Measurements from ENCODE around the gene C2orf68.
A peak's percentile ranks its signal among the peaks of the same experiment; 100 is the strongest.

Gene C2orf68

GRCh38 chr2:85642725-85643124, 30.9 kb upstream of the C2orf68 start:
- Histone ChIP-seq H3K36me3 (peaks cover 98% of the 10 kb centered on the region), H3K27me3 (no peaks in the 10 kb centered on the region), H3K4me1 (ENCODE audit: control insufficient read depth in 1 of 2, insufficient read depth in 1 of 2, low read depth in 1 of 2, low read length in 1 of 2) (no peaks in the 10 kb centered on the region), H3K4me3 (ENCODE audit: low read depth in 1 of 2, low read length in 1 of 2) (no peak overlapping the region), H3K27ac (no peak overlapping the region), H3K9me3 (no peaks in the 10 kb centered on the region)
- no peak for TF ChIP-seq CTCF (IDR thresholded peaks at IDR 0.05)

- no peak for TF ChIP-seq CTCF (IDR thresholded peaks at IDR 0.05)
- no peak overlapping the region for H3K4me3 ChIP-seq (ENCODE audit: low read depth in 1 of 2, low read length in 1 of 2)
- peaks cover 91% of the 10 kb centered on the region for H3K36me3 ChIP-seq
- H3K4me1 ChIP-seq (ENCODE audit: control insufficient read depth in 1 of 2, insufficient read depth in 1 of 2, low read depth in 1 of 2, low read length in 1 of 2), result no peaks in the 10 kb centered on the region
- no peaks in the 10 kb centered on the region for H3K9me3 ChIP-seq
- no peak overlapping the region for H3K27ac ChIP-seq
- no peaks in the 10 kb centered on the region for H3K27me3 ChIP-seq
Observed at GRCh38 chr2:85635636-85636035, 23.8 kb upstream of the C2orf68 start.

- Histone ChIP-seq H3K27me3 (no peaks in the 10 kb centered on the region), H3K36me3 (peaks cover 92% of the 10 kb centered on the region), H3K9me3 (no peaks in the 10 kb centered on the region), H3K4me1 (ENCODE audit: control insufficient read depth in 1 of 2, insufficient read depth in 1 of 2, low read depth in 1 of 2, low read length in 1 of 2) (no peaks in the 10 kb centered on the region), H3K27ac (no peak overlapping the region), H3K4me3 (ENCODE audit: low read depth in 1 of 2, low read length in 1 of 2) (no peak overlapping the region)
- TF ChIP-seq CTCF (IDR thresholded peaks at IDR 0.05), result no peak
Observed at GRCh38 chr2:85635011-85635410, 23.1 kb upstream of the C2orf68 start.

GRCh38 chr2:85631316-85631715, 19.4 kb upstream of the C2orf68 start:
- no peaks in the 10 kb centered on the region for H3K27me3 ChIP-seq
- H3K4me3 ChIP-seq (ENCODE audit: low read depth in 1 of 2, low read length in 1 of 2), result no peak overlapping the region
- H3K36me3 ChIP-seq, result peaks cover 97% of the 10 kb centered on the region
- no peak overlapping the region for H3K27ac ChIP-seq
- no peaks in the 10 kb centered on the region for H3K4me1 ChIP-seq (ENCODE audit: control insufficient read depth in 1 of 2, insufficient read depth in 1 of 2, low read depth in 1 of 2, low read length in 1 of 2)
- no peaks in the 10 kb centered on the region for H3K9me3 ChIP-seq
- no peak for TF ChIP-seq CTCF (IDR thresholded peaks at IDR 0.05)

- Histone ChIP-seq H3K27me3 (no peaks in the 10 kb centered on the region), H3K27ac (peak overlapping the region; percentile 23), H3K4me1 (ENCODE audit: control insufficient read depth in 1 of 2, insufficient read depth in 1 of 2, low read depth in 1 of 2, low read length in 1 of 2) (no peaks in the 10 kb centered on the region), H3K4me3 (ENCODE audit: low read depth in 1 of 2, low read length in 1 of 2) (no peak overlapping the region), H3K36me3 (peaks cover 99% of the 10 kb centered on the region), H3K9me3 (no peaks in the 10 kb centered on the region)
- no peak for TF ChIP-seq CTCF (IDR thresholded peaks at IDR 0.05)
Observed at GRCh38 chr2:85628658-85629057, 16.8 kb upstream of the C2orf68 start.

GRCh38 chr2:85623991-85624390, 12.1 kb upstream of the C2orf68 start:
- no peak for TF ChIP-seq CTCF (IDR thresholded peaks at IDR 0.05)
- Histone ChIP-seq H3K27ac (no peak overlapping the region), H3K4me3 (ENCODE audit: low read depth in 1 of 2, low read length in 1 of 2) (no peak overlapping the region), H3K4me1 (ENCODE audit: control insufficient read depth in 1 of 2, insufficient read depth in 1 of 2, low read depth in 1 of 2, low read length in 1 of 2) (no peaks in the 10 kb centered on the region), H3K27me3 (no peaks in the 10 kb centered on the region), H3K9me3 (no peaks in the 10 kb centered on the region), H3K36me3 (peaks cover 96% of the 10 kb centered on the region)

All from neutrophil (primary cell).